OCI-M2 (cell line): ENCODE data around the gene AGAP5.
"Not testable (repeated sequence)": the region's sequence is repeated elsewhere in the genome, so short reads cannot be mapped to it uniquely, and the experiment has no call there.

Source experiments
- DNase-seq: peaks from one replicate; lab custom pipeline; 2025; ENCODE audit not compliant: unreplicated experiment; lab: John Stamatoyannopoulos, UW

The AGAP5 gene

GRCh38 chr10:73715179-73716156 is 17.6 kb upstream of the AGAP5 start:
- DNase-seq, result not testable (repeated sequence)

GRCh38 chr10:73714483-73714882 is 16.6 kb upstream of the AGAP5 start:
- not testable (repeated sequence) for DNase-seq

- DNase-seq, result not testable (repeated sequence)
These were observed 16.0 kb upstream of the AGAP5 start for GRCh38 chr10:73713912-73714311.

GRCh38 chr10:73711683-73712082 is 13.8 kb upstream of the AGAP5 start:
- not testable (repeated sequence) for DNase-seq

GRCh38 chr10:73708122-73708521 is 10.2 kb upstream of the AGAP5 start:
- DNase-seq, result not testable (repeated sequence)

- DNase-seq, result not testable (repeated sequence)
These were observed 9.7 kb upstream of the AGAP5 start for GRCh38 chr10:73707628-73708027.

- DNase-seq, result not testable (repeated sequence)
These were observed 8.6 kb upstream of the AGAP5 start for GRCh38 chr10:73706488-73706887.

GRCh38 chr10:73705506-73706072 is 7.7 kb upstream of the AGAP5 start:
- not testable (repeated sequence) for DNase-seq

GRCh38 chr10:73703924-73704323 is 6.0 kb upstream of the AGAP5 start:
- DNase-seq, result not testable (repeated sequence)

- not testable (repeated sequence) for DNase-seq
These were observed 910 bp upstream of the AGAP5 start for GRCh38 chr10:73698819-73699218.

- DNase-seq, result not testable (repeated sequence)
These were observed 2.6 kb downstream of the AGAP5 start for GRCh38 chr10:73695302-73695701.

- not testable (repeated sequence) for DNase-seq
These were observed 7.2 kb downstream of the AGAP5 start for GRCh38 chr10:73690755-73691154.

GRCh38 chr10:73689596-73689995 is 8.3 kb downstream of the AGAP5 start:
- DNase-seq, result not testable (repeated sequence)

GRCh38 chr10:73687641-73688040 is 10.3 kb downstream of the AGAP5 start:
- not testable (repeated sequence) for DNase-seq

GRCh38 chr10:73674546-73674945 is 23.4 kb downstream of the AGAP5 start:
- DNase-seq, result not testable (repeated sequence)

- DNase-seq, result not testable (repeated sequence)
These were observed 29.5 kb downstream of the AGAP5 start for GRCh38 chr10:73668378-73668777.

- DNase-seq, result not testable (repeated sequence)
These were observed 31.6 kb downstream of the AGAP5 start for GRCh38 chr10:73666153-73666809.

- DNase-seq, result not testable (repeated sequence)
These were observed 32.3 kb downstream of the AGAP5 start for GRCh38 chr10:73665581-73665980.

- not testable (repeated sequence) for DNase-seq
These were observed 33.5 kb downstream of the AGAP5 start for GRCh38 chr10:73664156-73665040.

- not testable (repeated sequence) for DNase-seq
These were observed 34.3 kb downstream of the AGAP5 start for GRCh38 chr10:73663621-73664020.
